NCI-H2196 treated with DMSO at 0.1 percent for 48 hours (cell line): ENCODE results near the gene NAALADL2.
A peak's percentile ranks its signal among the peaks of the same experiment; 100 is the strongest.
"Not testable (repeated sequence)": the region's sequence is repeated elsewhere in the genome, so short reads cannot be mapped to it uniquely, and the experiment has no call there.

Source experiments
- DNase-seq: peaks from one replicate; lab custom pipeline; 2025; ENCODE audit not compliant: unreplicated experiment; lab: John Stamatoyannopoulos, UW

The NAALADL2 gene

GRCh38 chr3:175255698-175256097, 396.6 kb downstream of the NAALADL2 start:
- DNase-seq: no peak

DNA sequence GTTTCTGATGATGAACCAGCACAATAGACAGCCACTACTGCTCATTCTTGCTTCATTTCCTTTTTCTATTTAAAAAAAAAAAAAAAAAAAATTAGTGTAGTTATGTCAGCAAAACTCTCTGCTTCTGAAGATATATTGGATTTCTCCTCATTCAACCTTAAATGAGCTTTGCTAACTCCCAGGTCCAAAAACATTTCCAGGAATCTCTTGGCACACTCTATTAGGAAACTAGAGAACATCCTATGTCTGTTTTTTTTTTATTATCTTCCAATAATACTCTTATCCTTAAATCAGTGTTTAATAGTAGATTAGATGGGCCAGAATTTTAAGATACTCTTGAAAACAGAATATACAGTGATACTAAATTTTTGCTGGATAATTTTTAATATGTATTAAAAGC, 398.0 kb downstream of the NAALADL2 start:
- DNase-seq: no peak

DNA sequence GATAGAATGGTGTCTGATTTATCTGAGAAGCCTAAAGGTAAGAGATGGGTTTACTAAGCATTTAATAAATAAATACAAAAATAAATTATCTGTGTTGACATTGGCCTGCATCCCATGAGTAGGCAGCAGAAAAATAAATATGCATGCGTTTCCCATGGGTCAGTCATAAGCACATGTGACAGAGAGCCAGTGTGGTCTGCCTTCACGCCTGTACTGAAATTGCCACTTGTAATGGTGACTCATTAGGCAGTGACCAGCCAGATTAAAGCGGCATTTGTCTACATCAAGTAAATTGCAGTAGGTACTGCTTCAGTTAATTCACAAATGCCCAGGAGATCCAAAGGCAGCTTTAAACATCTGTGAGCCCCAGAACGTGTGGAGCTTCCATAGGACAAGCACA, 399.6 kb downstream of the NAALADL2 start:
- no peak for DNase-seq

DNA sequence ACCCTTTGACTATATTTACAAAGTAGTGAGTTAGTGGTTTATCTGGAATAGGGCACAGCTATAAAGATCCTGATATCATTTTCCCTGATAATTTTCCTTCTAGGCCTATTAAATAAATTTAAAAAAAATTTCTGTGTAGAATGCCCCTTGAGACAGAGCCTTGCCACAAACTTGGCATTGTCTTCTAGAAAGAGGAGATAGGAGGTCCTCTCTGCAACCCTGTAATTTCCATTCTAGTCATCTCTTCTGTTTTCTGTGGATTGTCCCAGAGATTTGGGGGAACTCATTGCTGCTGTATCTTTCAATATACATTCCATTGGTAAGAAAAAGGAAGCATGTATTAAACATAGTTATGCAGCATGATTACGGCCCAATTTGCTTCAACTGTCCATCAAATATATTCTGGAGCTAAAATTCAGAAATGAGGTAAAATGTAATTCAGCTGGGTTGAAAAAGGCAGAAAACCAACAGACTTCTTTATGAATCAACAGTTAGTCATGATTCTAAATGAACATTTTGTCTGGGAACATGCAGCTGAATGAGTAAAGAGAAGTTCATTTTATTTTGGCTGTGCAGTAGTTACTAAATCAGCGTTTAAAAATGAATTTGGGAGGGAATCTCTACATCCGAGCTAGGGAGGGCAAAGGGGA, 401.1 kb downstream of the NAALADL2 start:
- no peak for DNase-seq

GRCh38 chr3:175266478-175266877, 407.3 kb downstream of the NAALADL2 start:
- DNase-seq: no peak

DNA sequence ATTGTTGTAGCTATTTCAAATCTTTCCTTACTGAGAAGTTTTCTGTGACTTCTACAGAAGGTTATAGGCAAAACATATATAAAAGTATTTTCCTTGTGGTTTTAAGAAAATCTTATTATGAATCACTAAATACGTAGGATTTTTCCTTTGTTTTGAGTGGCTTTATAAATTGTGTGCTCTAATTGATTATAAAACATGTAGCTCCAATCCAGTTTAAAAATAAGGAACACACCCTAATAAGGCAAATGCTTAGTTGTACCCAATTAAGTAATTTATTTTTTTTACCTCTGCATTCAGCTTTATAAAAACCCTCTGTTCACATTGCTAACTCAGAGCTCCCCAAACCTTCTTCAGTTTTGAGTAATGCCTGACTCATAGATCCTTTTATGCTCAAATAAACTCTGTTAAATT, 408.0 kb downstream of the NAALADL2 start:
- no peak for DNase-seq

DNA sequence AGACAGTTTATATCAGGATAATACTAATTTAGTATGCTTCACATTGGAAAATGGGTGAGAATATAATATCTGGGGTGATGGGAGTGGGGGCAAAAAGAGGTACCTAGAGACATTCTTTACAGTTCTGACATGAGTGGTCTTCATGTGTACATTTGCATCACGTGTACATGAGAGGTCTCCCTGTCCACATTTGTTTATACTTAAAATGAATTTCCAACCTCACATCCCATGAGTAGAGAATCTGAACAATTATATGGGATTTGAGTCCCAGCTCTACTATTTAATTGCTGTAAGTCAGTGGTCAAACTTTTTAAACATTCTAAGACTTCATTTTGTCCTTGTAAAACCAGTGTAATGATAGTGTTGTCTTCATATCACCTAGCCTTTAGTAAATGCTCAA, 408.4 kb downstream of the NAALADL2 start:
- DNase-seq: no peak

DNA sequence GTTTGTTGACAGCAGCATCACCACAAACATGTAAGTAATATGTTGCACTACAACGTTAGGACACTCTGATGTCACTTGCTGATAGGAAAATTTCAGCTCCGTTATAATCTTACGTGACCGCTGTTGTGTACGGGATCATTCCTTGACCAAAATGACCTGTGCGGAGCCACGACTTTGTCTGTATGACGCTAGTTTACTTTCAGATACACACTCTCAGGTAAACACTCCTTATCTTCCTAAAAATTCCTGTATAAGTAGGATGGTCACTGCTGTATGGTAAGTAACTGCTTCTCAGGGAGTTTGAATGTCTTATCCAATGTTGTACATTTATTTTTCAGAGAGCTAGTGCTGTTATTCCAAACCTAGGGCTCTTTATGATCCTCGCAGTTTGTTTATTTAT, 410.3 kb downstream of the NAALADL2 start:
- DNase-seq: no peak

DNA sequence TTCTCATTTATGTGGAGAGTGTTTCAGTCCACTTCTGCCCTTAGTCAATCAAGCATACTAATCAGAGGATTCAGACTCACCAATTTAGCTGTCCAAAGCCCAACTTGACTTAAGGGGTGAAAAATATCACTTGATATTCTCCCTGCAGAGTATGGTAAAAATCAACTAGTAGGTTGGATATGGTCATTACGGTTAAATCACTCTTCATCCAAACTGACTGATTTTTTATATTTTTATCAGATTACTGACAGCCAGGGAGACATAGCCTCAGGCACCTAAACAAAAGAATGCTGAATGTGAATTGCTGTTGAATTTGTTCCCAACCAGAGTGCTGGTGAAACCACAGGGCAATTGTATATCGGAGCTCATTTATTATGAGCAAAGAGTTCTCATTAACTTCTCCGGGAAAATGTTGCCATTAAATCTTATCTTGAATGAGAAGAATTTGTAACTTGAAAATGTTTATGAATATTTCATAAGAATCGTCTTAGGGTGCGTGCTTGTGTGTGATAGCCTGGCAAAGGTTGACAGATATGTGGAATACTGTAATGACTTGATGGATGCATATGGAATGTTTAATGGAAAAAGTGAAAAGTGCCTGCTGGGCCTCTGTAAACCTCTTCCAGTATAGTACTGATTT, 411.2 kb downstream of the NAALADL2 start:
- no peak for DNase-seq

GRCh38 chr3:175270866-175271265, 411.7 kb downstream of the NAALADL2 start:
- no peak for DNase-seq

DNA sequence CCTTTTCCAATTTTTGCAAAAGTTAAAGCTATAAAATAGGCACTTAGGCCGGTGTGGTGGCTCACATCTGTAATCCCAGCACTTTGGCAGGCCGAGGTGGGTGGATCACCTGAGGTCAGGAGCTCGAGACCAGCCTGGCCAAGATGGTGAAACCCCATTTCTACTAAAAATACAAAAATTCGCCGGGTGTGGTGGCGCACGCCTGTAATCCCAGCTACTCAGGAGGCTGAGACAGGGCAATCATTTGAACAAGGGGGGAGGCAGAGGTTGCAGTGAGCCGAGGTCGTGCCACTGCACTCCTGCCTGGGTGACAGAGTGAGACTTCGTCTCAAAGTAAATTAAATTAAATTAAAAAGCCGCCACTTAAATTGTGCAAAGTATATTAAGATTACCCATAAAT, 412.3 kb downstream of the NAALADL2 start:
- not testable (repeated sequence) for DNase-seq

- DNase-seq: no peak
Measured at GRCh38 chr3:175272392-175272791, 413.3 kb downstream of the NAALADL2 start.

DNA sequence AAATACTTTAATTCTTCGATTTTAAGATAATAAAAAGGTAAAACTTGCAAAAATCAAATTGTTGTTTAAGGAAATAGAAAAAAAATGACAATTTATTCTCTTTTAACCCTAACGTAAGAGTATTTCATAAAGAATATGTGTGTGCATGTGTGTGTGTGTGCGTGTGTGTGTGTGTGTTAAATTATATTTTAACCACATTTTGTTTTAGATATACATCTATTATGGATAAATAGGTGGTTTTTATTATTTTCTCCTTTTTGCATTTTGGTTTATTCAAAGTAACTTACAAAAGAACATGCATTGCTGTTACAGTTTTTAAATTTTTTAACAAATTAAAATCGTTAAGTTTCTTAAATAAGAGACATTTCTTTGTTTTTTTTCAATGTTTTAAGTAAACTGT, 414.4 kb downstream of the NAALADL2 start:
- DNase-seq: no peak

DNA sequence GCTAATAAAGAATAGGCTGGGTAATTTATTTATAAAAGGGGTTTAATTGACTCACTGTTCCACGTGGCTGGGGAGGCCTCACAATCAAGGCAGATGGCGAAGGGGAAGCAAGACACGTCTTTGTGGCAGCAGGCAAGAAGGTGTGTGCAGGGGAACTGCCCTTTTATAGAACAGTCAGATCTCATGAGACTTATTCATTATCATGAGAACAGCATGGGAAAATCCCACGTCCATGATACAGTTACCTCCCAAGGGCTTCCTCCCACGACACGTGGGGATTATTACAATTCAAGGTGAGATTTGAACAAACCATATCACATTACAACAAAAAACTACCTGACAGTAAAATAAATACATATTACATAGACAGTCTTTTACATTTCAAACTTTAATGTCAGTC, 414.9 kb downstream of the NAALADL2 start:
- no peak for DNase-seq

GRCh38 chr3:175274474-175275218, 415.5 kb downstream of the NAALADL2 start:
- DNase-seq: peak; percentile 39

- DNase-seq: no peak
Measured at GRCh38 chr3:175278680-175279079, 419.5 kb downstream of the NAALADL2 start.

DNA sequence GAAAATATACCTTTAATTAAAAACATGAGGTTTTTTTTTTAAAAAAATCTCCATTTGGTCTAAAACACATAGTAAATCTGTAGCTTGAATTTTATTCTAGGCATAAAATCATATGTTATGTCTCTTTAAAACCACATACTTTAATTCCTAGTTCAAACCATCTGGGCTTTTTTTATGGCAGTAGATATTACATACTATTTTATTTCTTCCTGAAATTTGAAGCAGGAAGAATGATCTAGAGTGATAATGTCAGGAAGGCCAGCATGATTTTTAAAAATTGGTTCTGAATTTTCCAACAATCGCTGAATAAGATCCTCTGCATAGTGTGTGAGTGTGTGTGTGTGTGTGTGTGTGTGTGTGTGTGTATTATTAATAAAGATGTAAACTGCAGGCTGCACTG, 420.3 kb downstream of the NAALADL2 start:
- DNase-seq: no peak

DNA sequence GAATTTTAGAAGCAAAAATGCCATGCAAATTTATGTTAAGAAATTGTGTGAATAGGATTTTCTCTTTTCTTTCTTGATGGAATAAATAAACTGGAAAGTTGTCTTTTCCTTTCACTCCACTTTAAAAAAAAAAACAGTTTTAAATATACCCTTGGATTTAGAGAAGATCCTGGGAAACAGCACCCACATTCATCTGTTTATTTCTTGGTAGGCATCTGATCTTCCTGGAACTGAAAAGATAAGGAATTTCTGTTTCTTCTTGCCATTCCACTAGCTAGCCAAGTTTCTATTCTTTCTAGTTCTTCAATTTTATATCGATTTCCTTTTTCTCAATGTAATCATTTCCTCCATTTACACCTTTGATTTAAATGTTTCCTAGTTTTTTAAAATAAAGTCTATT, 420.8 kb downstream of the NAALADL2 start:
- no peak for DNase-seq

DNA sequence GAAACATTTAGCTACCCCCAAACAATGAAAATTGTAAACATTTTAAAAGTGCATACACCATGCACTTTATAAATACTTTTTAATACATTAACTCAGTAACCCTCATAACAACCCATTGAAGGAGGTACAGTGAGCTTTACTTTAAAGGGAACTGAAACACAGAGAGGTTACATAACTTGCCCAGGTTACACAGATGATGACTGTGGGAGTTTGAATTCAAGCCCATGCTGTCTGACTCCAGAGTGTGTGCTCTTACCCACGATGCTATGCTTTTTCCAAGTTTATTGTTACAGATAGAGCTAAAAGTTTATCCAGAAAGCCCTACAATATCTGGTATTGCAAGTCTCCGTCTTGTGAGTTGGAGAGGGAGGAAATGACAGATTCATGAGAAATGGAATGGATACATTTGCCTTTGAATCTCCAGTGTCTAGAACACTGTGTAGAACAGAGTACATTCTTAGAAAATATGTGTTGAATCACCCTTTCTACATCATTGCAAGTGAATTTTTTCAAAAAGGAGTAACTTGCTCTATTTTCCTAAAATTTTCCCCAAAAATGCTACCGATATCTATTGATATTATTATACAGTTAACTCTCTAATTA, 428.3 kb downstream of the NAALADL2 start:
- no peak for DNase-seq

DNA sequence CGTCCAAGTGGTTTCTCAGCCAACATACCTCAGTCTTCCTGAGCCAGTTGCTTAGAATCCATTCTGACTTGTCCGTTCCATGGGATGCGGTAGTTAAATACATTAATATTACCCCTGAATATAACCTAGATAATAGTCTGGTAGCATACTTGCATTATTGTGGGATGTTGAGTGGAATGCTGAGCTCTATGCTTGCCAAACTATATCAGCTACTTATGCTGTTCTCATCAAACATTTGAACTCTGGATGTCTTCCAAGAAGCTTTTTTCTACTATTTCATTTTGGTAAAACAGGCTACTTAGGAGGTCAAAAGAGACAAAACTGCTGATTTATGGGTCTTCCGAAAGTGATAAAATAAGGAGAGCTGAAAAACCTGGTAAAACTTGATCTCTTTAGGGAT, 429.5 kb downstream of the NAALADL2 start:
- no peak for DNase-seq

GRCh38 chr3:175294793-175295192, 435.7 kb downstream of the NAALADL2 start:
- DNase-seq: no peak
